HEK293 (cell line): ENCODE results near the gene LILRA6.
"Not testable (repeated sequence)": the region's sequence is repeated elsewhere in the genome, so short reads cannot be mapped to it uniquely, and the experiment has no call there.

Experiments
- CTCF ChIA-PET: fragments of 350-600 bp; formaldehyde crosslinking; extraction: SDS; loops from one replicate; lab custom pipeline; 2021; ENCODE audit warnings: antibody characterized with exemption; lab: Yijun Ruan, JAX
- POLR2A ChIA-PET: fragments of 300-600 bp; formaldehyde crosslinking; extraction: SDS; loops from one replicate; lab custom pipeline; 2020; ENCODE audit warnings: antibody characterized with exemption, inconsistent platforms; lab: Yijun Ruan, JAX
- H3K27ac ChIP-seq: fragments of 200-500 bp; sonication (Bioruptor generic); 2 replicates; pipeline ENCODE4 v1.5.1; 2014; ENCODE audit warnings: low read depth, low read length, control low read depth, inconsistent platforms; ENCODE audit errors: extremely low read depth
- H3K36me3 ChIP-seq, 2 experiments: fragments of 200-500 bp in 1 of 2; sonication (Bioruptor generic) in 1 of 2; 1 replicate in 1 of 2; 2 replicates in 1 of 2; pipeline ENCODE4 v1.5.1; 2014 to 2017; ENCODE audit warnings: inconsistent platforms in 2 of 2, low read length in 2 of 2; ENCODE audit not compliant: control insufficient read depth in 2 of 2, insufficient read depth in 1 of 2
- H3K4me1 ChIP-seq: fragments of 200-500 bp; sonication (Bioruptor generic); 2 replicates; pipeline ENCODE4 v1.5.1; 2014; ENCODE audit warnings: mild to moderate bottlenecking, low read length, inconsistent platforms; ENCODE audit not compliant: control insufficient read depth, insufficient read depth
- H3K4me3 ChIP-seq: 2 replicates; pipeline ENCODE4 v1.5.1; 2011; ENCODE audit warnings: low read depth, mild to moderate bottlenecking, control low read depth, low read length, moderate library complexity
- H3K9me3 ChIP-seq: fragments of 200-500 bp; sonication (Bioruptor generic); 2 replicates; pipeline ENCODE4 v1.5.1; 2014; ENCODE audit warnings: low read depth, low read length, inconsistent platforms; ENCODE audit not compliant: control insufficient read depth, insufficient read depth
- BCL6B ChIP-seq: fragments of 450-650 bp; formaldehyde crosslinking; IDR thresholded peaks from 2 replicates; pipeline ENCODE4 v1.5.1; 2017; ENCODE audit warnings: missing biosample characterization, missing genetic modification characterization
- YY1 ChIP-seq: fragments of 450-650 bp; formaldehyde crosslinking; IDR thresholded peaks from 2 replicates; pipeline ENCODE4 v1.5.1; 2018; ENCODE audit warnings: missing biosample characterization, missing genetic modification characterization
- ZFP37 ChIP-seq: fragments of 450-650 bp; formaldehyde crosslinking; IDR thresholded peaks from 2 replicates; pipeline ENCODE4 v1.5.1; 2016; ENCODE audit warnings: missing biosample characterization, missing genetic modification characterization
- ZNF157 ChIP-seq: fragments of 450-650 bp; formaldehyde crosslinking; IDR thresholded peaks from 2 replicates; pipeline ENCODE4 v1.5.1; 2016; ENCODE audit warnings: missing biosample characterization, missing genetic modification characterization
- ZNF16 ChIP-seq: fragments of 450-650 bp; formaldehyde crosslinking; IDR thresholded peaks from 2 replicates; pipeline ENCODE4 v1.5.1; 2016; ENCODE audit warnings: low read depth, missing biosample characterization, missing genetic modification characterization
- ZNF24 ChIP-seq: fragments of 450-650 bp; formaldehyde crosslinking; IDR thresholded peaks from 2 replicates; pipeline ENCODE4 v1.5.1; 2016; ENCODE audit warnings: missing biosample characterization, missing genetic modification characterization
- ZNF248 ChIP-seq: fragments of 450-650 bp; formaldehyde crosslinking; IDR thresholded peaks from 2 replicates; pipeline ENCODE4 v1.5.1; 2017; ENCODE audit warnings: missing biosample characterization, missing genetic modification characterization
- ZNF266 ChIP-seq: fragments of 450-650 bp; formaldehyde crosslinking; IDR thresholded peaks from 2 replicates; pipeline ENCODE4 v1.5.1; 2016; ENCODE audit warnings: missing biosample characterization, missing genetic modification characterization, low read depth
- ZNF292 ChIP-seq: fragments of 450-650 bp; formaldehyde crosslinking; IDR thresholded peaks from 2 replicates; pipeline ENCODE4 v1.5.1; 2016; ENCODE audit warnings: low read depth, missing biosample characterization, missing genetic modification characterization, borderline replicate concordance
- ZNF302 ChIP-seq: fragments of 450-650 bp; formaldehyde crosslinking; IDR thresholded peaks from 2 replicates; pipeline ENCODE4 v1.5.1; 2016; ENCODE audit warnings: missing biosample characterization, missing genetic modification characterization, low read depth
- ZNF580 ChIP-seq: fragments of 450-650 bp; formaldehyde crosslinking; IDR thresholded peaks from 2 replicates; pipeline ENCODE4 v1.5.1; 2016; ENCODE audit warnings: missing biosample characterization, missing genetic modification characterization
- ZNF624 ChIP-seq: fragments of 450-650 bp; formaldehyde crosslinking; IDR thresholded peaks from 2 replicates; pipeline ENCODE4 v1.5.1; 2017; ENCODE audit warnings: missing biosample characterization, missing genetic modification characterization
- ZNF645 ChIP-seq: fragments of 450-650 bp; formaldehyde crosslinking; IDR thresholded peaks from 2 replicates; pipeline ENCODE4; 2016; ENCODE audit warnings: missing biosample characterization, missing genetic modification characterization
- ZNF664 ChIP-seq: fragments of 450-650 bp; formaldehyde crosslinking; IDR thresholded peaks from 2 replicates; pipeline ENCODE4 v1.5.1; 2016; ENCODE audit warnings: missing biosample characterization, missing genetic modification characterization
- ZNF707 ChIP-seq: fragments of 450-650 bp; formaldehyde crosslinking; IDR thresholded peaks from 2 replicates; pipeline ENCODE4 v1.5.1; 2016; ENCODE audit warnings: missing biosample characterization, missing genetic modification characterization
- TF ChIP-seq, protein P1 (sequence below): fragments of 450-650 bp; formaldehyde crosslinking; IDR thresholded peaks from 2 replicates; pipeline ENCODE4 v1.5.1; 2016; ENCODE audit warnings: missing biosample characterization, missing genetic modification characterization
- TF ChIP-seq, protein P2 (sequence below): fragments of 450-650 bp; formaldehyde crosslinking; IDR thresholded peaks from 2 replicates; pipeline ENCODE4 v1.5.1; 2016; ENCODE audit warnings: missing biosample characterization, missing genetic modification characterization

LILRA6 gene

DNA sequence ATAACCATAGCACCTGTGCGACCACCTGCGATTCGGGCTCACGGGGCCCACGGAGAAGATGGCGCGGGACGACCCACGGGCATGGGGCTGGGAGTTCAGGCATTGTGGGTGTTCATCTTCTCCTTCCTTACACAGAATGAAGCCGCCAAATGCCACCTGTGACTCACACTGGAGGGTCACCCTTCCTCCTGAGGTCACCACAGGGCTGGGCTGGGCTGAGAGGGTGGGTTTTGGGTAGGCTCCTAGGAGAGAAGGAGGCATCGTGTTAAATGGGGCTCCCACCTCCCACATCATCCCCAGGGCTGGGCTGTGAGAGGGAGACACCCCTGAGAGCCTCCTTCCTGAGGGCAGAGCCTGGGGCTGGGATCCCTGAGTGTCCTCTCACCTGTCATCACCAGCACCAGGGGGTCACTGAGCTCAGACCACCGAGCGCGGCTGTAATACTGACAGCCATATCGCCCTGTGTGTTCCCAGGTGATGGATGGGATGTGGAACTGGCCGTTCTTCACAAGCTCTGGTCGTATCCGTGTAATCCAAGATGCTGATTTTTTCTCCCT, 36.9 kb upstream of the LILRA6 start:
- H3K4me3 ChIP-seq: no peak overlapping the region
- H3K36me3 ChIP-seq: no peaks in the 10 kb centered on the region
- TF ChIP-seq ZNF707 (tag by site-specific recombination): no peak
- TF ChIP-seq, protein P1, sequence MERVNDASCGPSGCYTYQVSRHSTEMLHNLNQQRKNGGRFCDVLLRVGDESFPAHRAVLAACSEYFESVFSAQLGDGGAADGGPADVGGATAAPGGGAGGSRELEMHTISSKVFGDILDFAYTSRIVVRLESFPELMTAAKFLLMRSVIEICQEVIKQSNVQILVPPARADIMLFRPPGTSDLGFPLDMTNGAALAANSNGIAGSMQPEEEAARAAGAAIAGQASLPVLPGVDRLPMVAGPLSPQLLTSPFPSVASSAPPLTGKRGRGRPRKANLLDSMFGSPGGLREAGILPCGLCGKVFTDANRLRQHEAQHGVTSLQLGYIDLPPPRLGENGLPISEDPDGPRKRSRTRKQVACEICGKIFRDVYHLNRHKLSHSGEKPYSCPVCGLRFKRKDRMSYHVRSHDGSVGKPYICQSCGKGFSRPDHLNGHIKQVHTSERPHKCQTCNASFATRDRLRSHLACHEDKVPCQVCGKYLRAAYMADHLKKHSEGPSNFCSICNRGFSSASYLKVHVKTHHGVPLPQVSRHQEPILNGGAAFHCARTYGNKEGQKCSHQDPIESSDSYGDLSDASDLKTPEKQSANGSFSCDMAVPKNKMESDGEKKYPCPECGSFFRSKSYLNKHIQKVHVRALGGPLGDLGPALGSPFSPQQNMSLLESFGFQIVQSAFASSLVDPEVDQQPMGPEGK: no peak
- no peak for TF ChIP-seq BCL6B
- no peak for TF ChIP-seq ZNF266
- TF ChIP-seq ZNF580 (tag by site-specific recombination): no peak
- no peak for TF ChIP-seq ZNF645 (tag by site-specific recombination)
- no peak for TF ChIP-seq ZNF302 (tag by site-specific recombination)
- TF ChIP-seq ZNF248: no peak
- TF ChIP-seq ZFP37 (tag by site-specific recombination): no peak
- no peak for TF ChIP-seq YY1
- TF ChIP-seq ZNF24: no peak
- no peak for TF ChIP-seq ZNF292 (tag by site-specific recombination)
- no peak for TF ChIP-seq ZNF157 (tag by site-specific recombination)
- no peak for TF ChIP-seq ZNF16
- TF ChIP-seq ZNF664 (tag by site-specific recombination): no peak
- TF ChIP-seq, protein P2, sequence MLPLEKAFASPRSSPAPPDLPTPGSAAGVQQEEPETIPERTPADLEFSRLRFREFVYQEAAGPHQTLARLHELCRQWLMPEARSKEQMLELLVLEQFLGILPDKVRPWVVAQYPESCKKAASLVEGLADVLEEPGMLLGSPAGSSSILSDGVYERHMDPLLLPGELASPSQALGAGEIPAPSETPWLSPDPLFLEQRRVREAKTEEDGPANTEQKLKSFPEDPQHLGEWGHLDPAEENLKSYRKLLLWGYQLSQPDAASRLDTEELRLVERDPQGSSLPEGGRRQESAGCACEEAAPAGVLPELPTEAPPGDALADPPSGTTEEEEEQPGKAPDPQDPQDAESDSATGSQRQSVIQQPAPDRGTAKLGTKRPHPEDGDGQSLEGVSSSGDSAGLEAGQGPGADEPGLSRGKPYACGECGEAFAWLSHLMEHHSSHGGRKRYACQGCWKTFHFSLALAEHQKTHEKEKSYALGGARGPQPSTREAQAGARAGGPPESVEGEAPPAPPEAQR (tag by site-specific recombination): no peak
- no peak for TF ChIP-seq ZNF624 (tag by site-specific recombination)
- ChIA-PET POLR2A (no interaction called here), CTCF (interaction anchor here (1.3 kb wide), 1 partner anchor 14 kb away, joined by 7 read pairs; no protein-coding TSS in a partner anchor)
- H3K4me1 ChIP-seq: no peaks in the 10 kb centered on the region
- no peaks in the 10 kb centered on the region for H3K9me3 ChIP-seq
- H3K27ac ChIP-seq: no peak overlapping the region

- H3K27ac ChIP-seq, H3K9me3 ChIP-seq, H3K4me3 ChIP-seq, H3K4me1 ChIP-seq, H3K36me3 ChIP-seq: not testable (repeated sequence)
- ChIA-PET POLR2A (interaction anchor here (0.6 kb wide), 1 partner anchor 128 kb away, joined by 3 read pairs; no protein-coding TSS in a partner anchor), CTCF (interaction anchor here (4.0 kb wide), 1 partner anchor 13 kb away, joined by 19 read pairs; no protein-coding TSS in a partner anchor)
Measured at GRCh38 chr19:54278571-54279195, 36.1 kb upstream of the LILRA6 start.

GRCh38 chr19:54278056-54278455, 35.5 kb upstream of the LILRA6 start:
- ChIA-PET POLR2A (interaction anchor here (0.6 kb wide), 1 partner anchor 77 kb away, joined by 4 read pairs; the partner anchor contains the start of gene RPS9), CTCF (interaction anchor here (4.0 kb wide), 1 partner anchor 12 kb away, joined by 19 read pairs; no protein-coding TSS in a partner anchor)
- not testable (repeated sequence) for H3K27ac ChIP-seq

GRCh38 chr19:54277111-54277615, 34.6 kb upstream of the LILRA6 start:
- H3K9me3 ChIP-seq, POLR2A ChIA-PET, H3K27ac ChIP-seq, H3K4me3 ChIP-seq, H3K36me3 ChIP-seq, H3K4me1 ChIP-seq: not testable (repeated sequence)
- CTCF ChIA-PET: interaction anchor here (4.0 kb wide), 1 partner anchor 11 kb away, joined by 19 read pairs; no protein-coding TSS in a partner anchor

More at GRCh38 chr19:54278056-54278455, 35.5 kb upstream of the LILRA6 start:
- not testable (repeated sequence) for H3K4me3 ChIP-seq, H3K4me1 ChIP-seq, H3K9me3 ChIP-seq, H3K36me3 ChIP-seq
